ENCODE results near the gene COQ8A. TPM values are rescaled to one million over a fixed set of nuclear protein-coding genes. Genes with fewer than 3 reads are reported as not detected.
A peak's percentile ranks its signal among the peaks of the same experiment; 100 is the strongest.
"Not testable (repeated sequence)": the region's sequence is repeated elsewhere in the genome, so short reads cannot be mapped to it uniquely, and the experiment has no call there.

The COQ8A gene
- total RNA-seq, 2 donors from 2014 or later: 116 to 134 TPM

DNA sequence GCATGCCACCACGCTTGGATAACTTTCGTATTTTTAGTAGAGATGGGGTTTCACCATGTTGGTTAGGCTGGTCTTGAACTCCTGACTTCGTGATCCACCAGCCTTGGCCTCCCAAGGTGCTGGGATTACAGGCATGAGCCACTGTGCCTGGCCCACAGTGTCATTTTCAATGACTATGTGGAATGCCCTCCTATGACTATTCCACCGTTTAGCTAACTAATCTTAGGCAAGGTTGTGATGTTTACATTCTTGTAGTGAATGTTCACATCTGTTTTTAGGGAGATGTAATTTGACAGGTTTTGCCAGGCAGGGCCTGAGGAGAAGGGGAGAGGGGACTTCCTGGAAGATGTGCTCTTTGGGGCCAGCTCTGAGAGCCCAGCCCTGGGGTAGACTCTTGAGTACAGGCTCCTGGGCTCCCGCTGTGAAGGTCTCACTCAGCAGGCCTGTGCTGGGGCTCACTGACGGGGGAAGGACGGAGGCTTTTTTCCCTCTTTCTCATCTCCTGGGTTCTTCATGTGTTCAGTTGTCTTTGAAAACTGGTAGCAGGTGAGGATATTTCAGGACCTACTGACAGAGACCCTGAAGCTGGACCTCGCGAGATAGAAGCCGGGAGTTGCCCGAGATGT lies 13.2 kb downstream of the COQ8A start:
- Histone ChIP-seq H3K27me3 (no peaks in the 10 kb centered on the region), H3K4me3 (no peak overlapping the region), H3K36me3 (replicated peaks in 1 of 2; ENCODE audit: insufficient read depth in 1 of 2, low read depth in 2 of 2) (no peaks in the 10 kb centered on the region), H3K4me1 (peaks cover 74% of the 10 kb centered on the region), H3K9me3 (no peaks in the 10 kb centered on the region), H3K27ac (no peak overlapping the region)
- WGBS, 2 donors: 81 to 89% methylated on average over 11 of the region's 11 CpGs
- TF ChIP-seq, protein P1, sequence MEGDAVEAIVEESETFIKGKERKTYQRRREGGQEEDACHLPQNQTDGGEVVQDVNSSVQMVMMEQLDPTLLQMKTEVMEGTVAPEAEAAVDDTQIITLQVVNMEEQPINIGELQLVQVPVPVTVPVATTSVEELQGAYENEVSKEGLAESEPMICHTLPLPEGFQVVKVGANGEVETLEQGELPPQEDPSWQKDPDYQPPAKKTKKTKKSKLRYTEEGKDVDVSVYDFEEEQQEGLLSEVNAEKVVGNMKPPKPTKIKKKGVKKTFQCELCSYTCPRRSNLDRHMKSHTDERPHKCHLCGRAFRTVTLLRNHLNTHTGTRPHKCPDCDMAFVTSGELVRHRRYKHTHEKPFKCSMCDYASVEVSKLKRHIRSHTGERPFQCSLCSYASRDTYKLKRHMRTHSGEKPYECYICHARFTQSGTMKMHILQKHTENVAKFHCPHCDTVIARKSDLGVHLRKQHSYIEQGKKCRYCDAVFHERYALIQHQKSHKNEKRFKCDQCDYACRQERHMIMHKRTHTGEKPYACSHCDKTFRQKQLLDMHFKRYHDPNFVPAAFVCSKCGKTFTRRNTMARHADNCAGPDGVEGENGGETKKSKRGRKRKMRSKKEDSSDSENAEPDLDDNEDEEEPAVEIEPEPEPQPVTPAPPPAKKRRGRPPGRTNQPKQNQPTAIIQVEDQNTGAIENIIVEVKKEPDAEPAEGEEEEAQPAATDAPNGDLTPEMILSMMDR (IDR thresholded peaks at IDR 0.05): no peak
- no peak for TF ChIP-seq POLR2A (IDR thresholded peaks at IDR 0.05)
- DNase-seq (no peak), ATAC-seq (peak; percentile 18)
- intact Hi-C loops (cut with DNase I): no loop called here

- TF ChIP-seq, protein P1 (IDR thresholded peaks at IDR 0.05): no peak
- no peak for TF ChIP-seq POLR2A (IDR thresholded peaks at IDR 0.05)
- Histone ChIP-seq H3K4me3 (no peak overlapping the region), H3K27ac (no peak overlapping the region), H3K36me3 (replicated peaks in 1 of 2; ENCODE audit: insufficient read depth in 1 of 2, low read depth in 2 of 2) (no peaks in the 10 kb centered on the region), H3K4me1 (peaks cover 74% of the 10 kb centered on the region), H3K27me3 (no peaks in the 10 kb centered on the region), H3K9me3 (no peaks in the 10 kb centered on the region)
- intact Hi-C loops (cut with DNase I): no loop called here
- WGBS, 2 donors: 60 to 79% methylated on average over 3 to 6 of the region's 6 CpGs
- no peak for ATAC-seq
- DNase-seq: no peak
These were observed 14.2 kb downstream of the COQ8A start for GRCh38 chr1:226954337-226954736.

- intact Hi-C loops (cut with DNase I): no loop called here
- TF ChIP-seq, protein P1 (IDR thresholded peaks at IDR 0.05): no peak
- no peak for TF ChIP-seq POLR2A (IDR thresholded peaks at IDR 0.05)
- Histone ChIP-seq H3K4me3 (no peak overlapping the region), H3K4me1 (peaks cover 73% of the 10 kb centered on the region), H3K36me3 (replicated peaks in 1 of 2; ENCODE audit: insufficient read depth in 1 of 2, low read depth in 2 of 2) (no peaks in the 10 kb centered on the region), H3K27me3 (no peaks in the 10 kb centered on the region), H3K27ac (no peak overlapping the region), H3K9me3 (no peaks in the 10 kb centered on the region)
- WGBS, 2 donors: 89 to 95% methylated on average over 3 to 4 of the region's 4 CpGs
- no peak for ATAC-seq
- no peak for DNase-seq
These were observed 14.7 kb downstream of the COQ8A start for GRCh38 chr1:226954777-226955176.

DNA sequence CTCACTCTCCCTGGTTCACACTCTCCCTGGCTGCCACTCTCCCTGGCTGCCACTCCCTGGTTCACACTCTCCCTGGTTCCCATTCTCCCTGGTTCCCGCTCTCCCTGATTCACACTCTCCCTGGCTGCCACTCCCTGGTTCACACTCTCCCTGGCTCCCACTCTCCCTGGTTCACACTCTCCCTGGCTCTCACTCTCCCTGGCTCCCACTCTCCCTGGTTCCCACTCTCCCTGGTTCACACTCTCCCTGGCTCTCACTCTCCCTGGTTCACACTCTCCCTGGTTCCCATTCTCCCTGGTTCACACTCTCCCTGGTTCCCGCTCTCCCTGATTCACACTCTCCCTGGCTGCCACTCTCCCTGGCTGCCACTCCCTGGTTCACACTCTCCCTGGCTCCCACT lies 15.8 kb downstream of the COQ8A start:
- intact Hi-C loops (cut with DNase I); ATAC-seq; H3K27ac ChIP-seq; DNase-seq; H3K36me3 ChIP-seq (replicated peaks in 1 of 2; ENCODE audit: insufficient read depth in 1 of 2, low read depth in 2 of 2); H3K27me3 ChIP-seq; H3K4me3 ChIP-seq; H3K9me3 ChIP-seq: not testable (repeated sequence)
- H3K4me1 ChIP-seq: peaks cover 64% of the 10 kb centered on the region
- 86 to 95% methylated on average over 2 of the region's 2 CpGs for WGBS, 2 donors

DNA sequence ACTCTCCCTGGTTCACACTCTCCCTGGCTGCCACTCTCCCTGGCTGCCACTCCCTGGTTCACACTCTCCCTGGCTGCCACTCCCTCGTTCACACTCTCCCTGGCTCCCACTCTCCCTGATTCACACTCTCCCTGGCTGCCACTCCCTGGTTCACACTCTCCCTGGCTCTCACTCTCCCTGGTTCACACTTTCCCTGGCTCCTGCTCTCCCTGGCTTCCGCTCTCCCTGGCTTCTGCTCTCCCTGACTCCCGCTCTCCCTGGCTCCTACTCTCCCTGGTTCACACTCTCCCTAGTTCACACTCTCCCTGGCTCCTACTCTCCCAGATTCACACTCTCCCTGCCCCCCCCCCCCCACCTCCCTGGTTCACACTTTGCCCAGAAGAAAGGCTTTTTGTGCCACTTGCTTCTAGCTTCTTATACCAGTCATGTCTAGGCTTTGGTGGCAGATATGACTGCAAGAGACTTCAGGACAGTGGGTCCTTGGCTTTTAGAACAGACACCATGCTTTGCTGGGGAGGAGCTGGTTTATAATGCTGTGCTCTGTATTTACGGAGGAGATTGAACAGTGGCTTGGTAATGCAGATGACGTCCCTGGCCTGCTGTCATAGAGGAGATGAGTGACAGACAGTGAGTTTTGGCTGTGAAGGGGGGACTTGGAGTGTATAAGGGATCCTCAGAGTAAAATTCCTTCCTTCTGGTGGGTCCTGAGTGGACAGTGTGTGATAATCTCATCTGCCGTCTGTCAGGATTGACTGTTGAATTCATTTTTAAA lies 17.0 kb downstream of the COQ8A start:
- H3K36me3 ChIP-seq (replicated peaks in 1 of 2; ENCODE audit: insufficient read depth in 1 of 2, low read depth in 2 of 2): no peaks in the 10 kb centered on the region
- ATAC-seq: no peak
- H3K9me3 ChIP-seq: no peaks in the 10 kb centered on the region
- peaks cover 59% of the 10 kb centered on the region for H3K4me1 ChIP-seq
- intact Hi-C loops (cut with DNase I): no loop called here
- no peak for TF ChIP-seq POLR2A (IDR thresholded peaks at IDR 0.05)
- TF ChIP-seq, protein P1 (IDR thresholded peaks at IDR 0.05): no peak
- 73 to 74% methylated on average over 6 of the region's 6 CpGs for WGBS, 2 donors
- peak overlapping the region in 3 of 4 donors; percentile 2 to 32 (median 30) for H3K27ac ChIP-seq
- no peak for DNase-seq
- no peak overlapping the region for H3K4me3 ChIP-seq
- no peaks in the 10 kb centered on the region for H3K27me3 ChIP-seq
